HepG2 (cell line): ENCODE results near the gene ZNF513. TPM values are rescaled to one million over a fixed set of nuclear protein-coding genes. Genes with fewer than 3 reads are reported as not detected.

Experiments used
- BRF2 ChIP-seq: sonication (generic); formaldehyde crosslinking; IDR thresholded peaks from 2 replicates; pipeline ENCODE4 v1.8.1; 2022; ENCODE audit warnings: mild to moderate bottlenecking, missing genetic modification reagents
- CENPBD1 ChIP-seq: sonication (generic); formaldehyde crosslinking; IDR thresholded peaks from 2 replicates; pipeline ENCODE4 v1.8.0; 2022; ENCODE audit warnings: missing genetic modification reagents, low read depth, mild to moderate bottlenecking, borderline replicate concordance
- E2F5 ChIP-seq: sonication (generic); formaldehyde crosslinking; conservative IDR thresholded peaks from 2 replicates; pipeline ENCODE4 v1.4.0; 2020; ENCODE audit warnings: missing genetic modification reagents
- GTF3A ChIP-seq: sonication (generic); formaldehyde crosslinking; conservative IDR thresholded peaks from 2 replicates; pipeline ENCODE4 v1.4.0; 2020; ENCODE audit warnings: mild to moderate bottlenecking, missing genetic modification reagents
- HIC2 ChIP-seq: sonication (generic); formaldehyde crosslinking; IDR thresholded peaks from 2 replicates; pipeline ENCODE4 v1.9.0; 2022; ENCODE audit warnings: low read depth, missing genetic modification reagents
- HIVEP1 ChIP-seq: sonication (generic); formaldehyde crosslinking; IDR thresholded peaks from 2 replicates; pipeline ENCODE4 v1.4.0; 2020; ENCODE audit warnings: mild to moderate bottlenecking, missing genetic modification reagents
- JUND ChIP-seq: sonication (generic); formaldehyde crosslinking; IDR thresholded peaks from 2 replicates; pipeline ENCODE4 v1.8.0; 2022; ENCODE audit warnings: mild to moderate bottlenecking, missing genetic modification reagents
- PTBP1 ChIP-seq: fragments of 200-400 bp; formaldehyde crosslinking; IDR thresholded peaks from 2 replicates; pipeline ENCODE4 v1.6.1; 2018; ENCODE audit warnings: low read length, low read depth; ENCODE audit not compliant: poor library complexity, severe bottlenecking
- TFAP4 ChIP-seq: sonication (generic); IDR thresholded peaks from 2 replicates; pipeline ENCODE4 v1.6.1; 2016; ENCODE audit warnings: low read depth, borderline replicate concordance
- TOPORS ChIP-seq: sonication (generic); formaldehyde crosslinking; IDR thresholded peaks from 2 replicates; pipeline ENCODE4 v1.8.0; 2023; ENCODE audit warnings: mild to moderate bottlenecking, missing genetic modification reagents
- TRIM24 ChIP-seq: sonication (generic); formaldehyde crosslinking; IDR thresholded peaks from 2 replicates; pipeline ENCODE4 v1.8.0; 2022; ENCODE audit warnings: mild to moderate bottlenecking, missing genetic modification reagents
- ZNF136 ChIP-seq: sonication (generic); formaldehyde crosslinking; IDR thresholded peaks from 2 replicates; pipeline ENCODE4 v1.8.1; 2022; ENCODE audit warnings: low read depth, mild to moderate bottlenecking, moderate library complexity, missing genetic modification reagents
- ZNF281 ChIP-seq: sonication (generic); formaldehyde crosslinking; IDR thresholded peaks from 2 replicates; pipeline ENCODE4 v1.4.0; 2020; ENCODE audit warnings: missing genetic modification reagents, borderline replicate concordance
- ZNF329 ChIP-seq: sonication (generic); formaldehyde crosslinking; IDR thresholded peaks from 2 replicates; pipeline ENCODE4 v1.9.0; 2021; ENCODE audit warnings: low read depth, mild to moderate bottlenecking, missing genetic modification reagents
- ZNF362 ChIP-seq: sonication (generic); formaldehyde crosslinking; IDR thresholded peaks from 2 replicates; pipeline ENCODE4 v1.4.0; 2020; ENCODE audit warnings: missing genetic modification reagents, mild to moderate bottlenecking, borderline replicate concordance
- ZNF704 ChIP-seq: sonication (generic); formaldehyde crosslinking; IDR thresholded peaks from 2 replicates; pipeline ENCODE4 v1.8.1; 2023; ENCODE audit warnings: mild to moderate bottlenecking, inconsistent platforms, moderate library complexity, missing genetic modification reagents, borderline replicate concordance
- polyA plus RNA-seq, 8 experiments: library from polyadenylated mRNA; depleted of rRNA in 3 of 8; stranded (reverse) in 7 of 8; unstranded in 1 of 8; fragments of >200 nt; fragmentation: Illumina TruSeq in 4 of 8; extraction: Trizol in 4 of 8; gene quantifications; 2 replicates each; pipeline versions ENCODE4 v1.2.1 to v1.2.3, GENCODE V29; 2011 to 2016; ENCODE audit warnings: low read depth in 4 of 8, missing spikeins in 1 of 8, mixed read lengths in 1 of 8; ENCODE audit not compliant: insufficient read depth in 1 of 8
- total RNA-seq, 5 experiments: library from RNA; depleted of rRNA; stranded (reverse); fragments of >200 nt; fragmentation: Illumina TruSeq; extraction: Trizol; gene quantifications; 2 replicates each; pipeline ENCODE4 v1.2.3, GENCODE V29; 2016; ENCODE audit warnings: low read depth in 1 of 5

ZNF513 gene
- total and polyA plus RNA-seq, 2 of the 13 experiments (the other 11 are each of a cell fraction or from before 2014, with no cell fraction given), result 4.9 to 6.3 TPM

GRCh38 chr2:27370026-27370815, 10.3 kb downstream of the ZNF513 start, which contains the start of the genes EIF2B4 and SNX17 (continued):
- TF ChIP-seq ZNF329 (CRISPR knock-in tag) (peak; percentile 57), TRIM24 (CRISPR knock-in tag) (no peak), ZNF362 (peak; percentile 55; the same call in 1 of the 2 replicates), PTBP1 (peak; percentile 50), HIVEP1 (CRISPR knock-in tag) (peak; percentile 70), JUND (CRISPR knock-in tag) (peak; percentile 81), ZNF704 (CRISPR knock-in tag) (peak; percentile 73; the same call in 1 of the 2 replicates), ZNF136 (CRISPR knock-in tag) (peak; percentile 98), HIC2 (peak; percentile 63), TOPORS (peak; percentile 76), CENPBD1 (CRISPR knock-in tag) (peak; percentile 38; the same call in 1 of the 2 replicates), E2F5 (CRISPR knock-in tag) (peak; percentile 57), BRF2 (peak; percentile 91), GTF3A (CRISPR knock-in tag) (peak; percentile 98), ZNF281 (CRISPR knock-in tag) (0 out of 2 replicates have a peak, but pooled peaks have one; percentile 45), TFAP4 (peak; percentile 86)
